Fibroblast of villous mesenchyme (primary cell): ENCODE results near the gene ELMO3. TPM values are rescaled to one million over a fixed set of nuclear protein-coding genes. Genes with fewer than 3 reads are reported as not detected.

Experiments
- DNase-seq: peaks from one replicate; pipeline ENCODE4 v3.0.0-alpha.2; 2010; ENCODE audit warnings: low read depth
- H3K4me3 ChIP-seq: 2 replicates; pipeline ENCODE4 v1.5.1; 2011; ENCODE audit warnings: low read depth, mild to moderate bottlenecking, low read length
- total RNA-seq: library from RNA; depleted of rRNA; stranded (reverse); fragments of >200 nt; gene quantifications from 2 replicates; pipeline ENCODE4 v1.2.3, GENCODE V29; 2012
- TF ChIP-seq, protein P1 (sequence below): IDR thresholded peaks from 2 replicates; pipeline ENCODE4 v1.5.1; 2012; ENCODE audit warnings: low read depth, mild to moderate bottlenecking, low read length; ENCODE audit not compliant: insufficient read depth

ELMO3 gene
- total RNA-seq, 1 donor: 0.43 TPM

DNA sequence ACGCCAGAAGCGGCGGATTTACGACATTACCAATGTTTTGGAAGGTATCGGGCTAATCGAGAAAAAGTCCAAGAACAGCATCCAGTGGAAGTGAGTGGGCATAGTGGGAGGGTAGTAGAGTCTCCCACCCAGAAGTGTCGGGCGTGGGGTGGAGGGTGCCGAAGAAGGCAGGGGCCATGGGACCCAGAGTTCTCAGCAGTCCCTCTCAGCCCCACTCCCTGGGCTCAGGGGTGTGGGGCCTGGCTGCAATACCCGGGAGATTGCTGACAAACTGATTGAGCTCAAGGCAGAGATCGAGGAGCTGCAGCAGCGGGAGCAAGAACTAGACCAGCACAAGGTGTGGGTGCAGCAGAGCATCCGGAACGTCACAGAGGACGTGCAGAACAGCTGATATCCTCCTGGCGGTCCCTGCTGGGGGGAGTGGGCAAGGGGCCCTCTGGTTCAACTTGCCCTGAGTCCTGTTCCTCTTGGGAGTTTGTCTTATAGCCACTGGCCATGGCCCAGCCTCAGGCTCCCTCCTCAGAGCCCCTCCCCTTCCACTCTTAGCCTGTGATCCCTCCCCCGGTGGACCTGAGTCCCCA, 6.1 kb upstream of the ELMO3 start:
- peak overlapping the region; percentile 96 for H3K4me3 ChIP-seq
- TF ChIP-seq, protein P1, sequence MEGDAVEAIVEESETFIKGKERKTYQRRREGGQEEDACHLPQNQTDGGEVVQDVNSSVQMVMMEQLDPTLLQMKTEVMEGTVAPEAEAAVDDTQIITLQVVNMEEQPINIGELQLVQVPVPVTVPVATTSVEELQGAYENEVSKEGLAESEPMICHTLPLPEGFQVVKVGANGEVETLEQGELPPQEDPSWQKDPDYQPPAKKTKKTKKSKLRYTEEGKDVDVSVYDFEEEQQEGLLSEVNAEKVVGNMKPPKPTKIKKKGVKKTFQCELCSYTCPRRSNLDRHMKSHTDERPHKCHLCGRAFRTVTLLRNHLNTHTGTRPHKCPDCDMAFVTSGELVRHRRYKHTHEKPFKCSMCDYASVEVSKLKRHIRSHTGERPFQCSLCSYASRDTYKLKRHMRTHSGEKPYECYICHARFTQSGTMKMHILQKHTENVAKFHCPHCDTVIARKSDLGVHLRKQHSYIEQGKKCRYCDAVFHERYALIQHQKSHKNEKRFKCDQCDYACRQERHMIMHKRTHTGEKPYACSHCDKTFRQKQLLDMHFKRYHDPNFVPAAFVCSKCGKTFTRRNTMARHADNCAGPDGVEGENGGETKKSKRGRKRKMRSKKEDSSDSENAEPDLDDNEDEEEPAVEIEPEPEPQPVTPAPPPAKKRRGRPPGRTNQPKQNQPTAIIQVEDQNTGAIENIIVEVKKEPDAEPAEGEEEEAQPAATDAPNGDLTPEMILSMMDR: no peak

DNA sequence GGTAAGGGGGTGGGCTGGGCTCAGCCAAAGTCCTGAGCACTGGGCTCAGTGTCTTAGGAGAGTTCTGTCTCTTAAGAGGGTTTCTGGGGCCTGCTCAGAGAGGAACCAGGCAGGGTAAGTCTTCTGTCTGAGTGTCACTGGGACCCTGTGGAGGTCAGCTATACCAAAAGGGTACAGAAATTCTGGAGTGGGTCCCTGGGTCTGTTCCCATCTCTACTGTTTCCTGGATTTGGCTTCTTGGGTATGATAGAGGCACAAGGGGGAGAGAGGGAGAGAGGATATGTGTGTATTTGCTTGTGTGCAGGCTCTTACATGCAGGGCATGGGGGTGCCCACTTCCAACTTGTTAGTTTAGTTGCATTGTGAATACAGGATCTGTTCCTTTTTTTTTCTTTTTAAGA, 5.4 kb upstream of the ELMO3 start:
- peak overlapping the region; percentile 96 for H3K4me3 ChIP-seq
- no peak for DNase-seq
- TF ChIP-seq, protein P1: no peak

More for the DNA sequence above, 6.1 kb upstream of the ELMO3 start:
- DNase-seq: no peak

DNA sequence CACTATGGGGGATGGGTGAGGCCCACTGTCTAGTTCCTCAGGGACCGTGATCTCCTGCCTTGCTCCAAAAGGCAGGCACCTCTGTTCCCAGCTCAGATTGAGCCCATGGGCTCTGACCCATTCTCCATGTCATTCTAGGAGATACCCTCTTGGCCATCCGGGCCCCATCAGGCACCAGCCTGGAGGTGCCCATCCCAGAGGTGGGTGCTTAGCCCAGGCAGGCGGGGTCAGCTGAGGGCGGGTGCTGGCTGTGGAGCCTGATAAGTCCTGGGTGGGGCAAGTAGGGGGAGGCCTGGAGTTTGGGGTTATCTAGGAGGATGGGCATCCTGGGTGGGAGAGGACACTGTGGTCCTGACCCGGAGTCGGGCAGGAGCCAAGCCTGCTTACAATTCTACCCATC, 4.7 kb upstream of the ELMO3 start:
- no peak overlapping the region for H3K4me3 ChIP-seq
- DNase-seq: no peak
- TF ChIP-seq, protein P1: no peak

DNA sequence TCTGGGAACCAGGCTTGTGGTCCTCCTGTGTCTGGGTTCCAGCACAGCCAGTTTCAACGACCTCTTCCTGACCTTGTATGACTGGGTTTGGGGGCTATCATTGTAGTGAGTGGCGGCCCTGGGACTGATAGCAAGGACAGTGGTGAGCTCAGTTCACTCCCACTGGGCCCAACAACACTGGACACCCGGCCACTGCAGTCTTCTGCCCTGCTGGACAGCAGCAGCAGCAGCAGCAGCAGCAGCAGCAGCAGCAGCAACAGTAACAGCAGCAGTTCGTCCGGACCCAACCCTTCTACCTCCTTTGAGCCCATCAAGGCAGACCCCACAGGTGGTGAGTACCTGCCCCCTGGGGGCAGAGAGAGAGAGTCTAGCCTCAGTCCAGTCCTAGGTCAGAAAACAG, 3.3 kb upstream of the ELMO3 start:
- no peak overlapping the region for H3K4me3 ChIP-seq
- TF ChIP-seq, protein P1: no peak
- DNase-seq: no peak

DNA sequence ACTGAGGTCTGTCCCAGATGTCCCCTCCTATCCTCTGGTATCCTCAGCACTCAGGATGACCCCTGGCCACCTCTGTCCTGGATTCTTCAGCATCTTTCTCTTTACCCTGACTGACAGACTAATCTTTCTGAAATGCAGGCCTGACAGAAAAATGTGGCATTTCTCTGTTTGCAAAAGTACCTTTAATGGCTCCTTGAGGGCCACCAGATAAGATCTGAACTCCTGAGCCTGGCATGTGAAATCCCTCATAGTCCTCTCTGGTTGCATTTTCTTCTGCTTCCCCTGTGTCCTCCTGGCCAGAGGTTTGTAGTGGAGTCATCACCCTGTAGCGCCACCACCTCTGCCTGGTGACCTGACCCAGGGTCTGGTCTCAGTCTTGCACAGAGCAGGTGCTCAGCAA, 2.0 kb upstream of the ELMO3 start:
- TF ChIP-seq, protein P1: no peak
- DNase-seq: no peak

DNA sequence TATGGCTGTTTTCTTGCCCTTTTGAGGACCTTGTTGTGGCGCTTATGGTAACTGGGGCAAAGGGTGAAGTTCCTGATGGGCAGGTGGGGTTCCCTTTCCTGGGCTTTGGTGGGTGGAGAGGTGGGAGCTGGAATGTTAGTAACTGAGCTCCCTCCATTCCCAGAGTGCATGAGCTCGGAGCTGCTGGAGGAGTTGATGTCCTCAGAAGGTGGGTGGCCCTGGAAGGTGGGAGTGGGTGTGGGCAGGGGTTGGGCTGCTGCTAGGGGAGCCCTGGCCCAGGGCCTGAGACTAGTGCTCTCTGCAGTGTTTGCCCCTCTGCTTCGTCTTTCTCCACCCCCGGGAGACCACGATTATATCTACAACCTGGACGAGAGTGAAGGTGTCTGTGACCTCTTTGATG, 1.2 kb upstream of the ELMO3 start:
- no peak for DNase-seq

More for the DNA sequence above, 2.0 kb upstream of the ELMO3 start:
- no peak overlapping the region for H3K4me3 ChIP-seq

More for the DNA sequence above, 1.2 kb upstream of the ELMO3 start:
- H3K4me3 ChIP-seq: no peak overlapping the region
- TF ChIP-seq, protein P1: no peak
